Measurements from ENCODE around the gene ACOT6.
"Not testable (repeated sequence)": the region's sequence is repeated elsewhere in the genome, so short reads cannot be mapped to it uniquely, and the experiment has no call there.

The ACOT6 gene

GRCh38 chr14:73573740-73574139 is 38.6 kb upstream of the ACOT6 start:
- no CpG with 5 or more reads among the region's 4 CpGs for WGBS (ENCODE audit: extremely low coverage, insufficient coverage, low lambda C conversion rate)
- not testable (repeated sequence) for H3K27ac ChIP-seq (ENCODE audit: low read depth, low read length); H3K36me3 ChIP-seq (ENCODE audit: control insufficient read depth, insufficient read depth, low read length); H3K27me3 ChIP-seq (ENCODE audit: insufficient read depth, low read length, poor library complexity); H3K79me1 ChIP-seq (ENCODE audit: low read length); H3K56ac ChIP-seq (ENCODE audit: low read length); H2BK5ac ChIP-seq (ENCODE audit: low read length); H3K9ac ChIP-seq (ENCODE audit: low read length); H3K79me2 ChIP-seq (ENCODE audit: control insufficient read depth, insufficient read depth, low read length); H3K4ac ChIP-seq (ENCODE audit: low read depth, low read length); H3K4me1 ChIP-seq (ENCODE audit: control insufficient read depth, low read depth, low read length); H3K4me2 ChIP-seq (ENCODE audit: low read length); DNase-seq; H3K18ac ChIP-seq (ENCODE audit: low read length); H2BK120ac ChIP-seq (ENCODE audit: low read depth, low read length); H4K8ac ChIP-seq (ENCODE audit: low read depth, low read length); H4K5ac ChIP-seq (ENCODE audit: low read length); H3K23ac ChIP-seq (ENCODE audit: low read length); H3K4me3 ChIP-seq (ENCODE audit: low read length); H2BK15ac ChIP-seq (replicated peaks; ENCODE audit: low read depth); H2AK5ac ChIP-seq (ENCODE audit: low read length)

- H4K8ac ChIP-seq (ENCODE audit: low read depth, low read length); H4K5ac ChIP-seq (ENCODE audit: low read length); H3K79me1 ChIP-seq (ENCODE audit: low read length); H2AK5ac ChIP-seq (ENCODE audit: low read length); H3K9ac ChIP-seq (ENCODE audit: low read length); H3K4me3 ChIP-seq (ENCODE audit: low read length); H3K36me3 ChIP-seq (ENCODE audit: control insufficient read depth, insufficient read depth, low read length); H3K4ac ChIP-seq (ENCODE audit: low read depth, low read length); H2BK120ac ChIP-seq (ENCODE audit: low read depth, low read length); H2BK5ac ChIP-seq (ENCODE audit: low read length); H3K56ac ChIP-seq (ENCODE audit: low read length); H3K4me2 ChIP-seq (ENCODE audit: low read length); H3K23ac ChIP-seq (ENCODE audit: low read length); H3K79me2 ChIP-seq (ENCODE audit: control insufficient read depth, insufficient read depth, low read length); H3K27ac ChIP-seq (ENCODE audit: low read depth, low read length); H3K18ac ChIP-seq (ENCODE audit: low read length); H3K27me3 ChIP-seq (ENCODE audit: insufficient read depth, low read length, poor library complexity); H3K4me1 ChIP-seq (ENCODE audit: control insufficient read depth, low read depth, low read length); H2BK15ac ChIP-seq (replicated peaks; ENCODE audit: low read depth); DNase-seq: not testable (repeated sequence)
- WGBS (ENCODE audit: extremely low coverage, insufficient coverage, low lambda C conversion rate): no CpG with 5 or more reads among the region's 7 CpGs
Observed at GRCh38 chr14:73574251-73574650, 38.1 kb upstream of the ACOT6 start.

GRCh38 chr14:73576391-73576790 is 35.9 kb upstream of the ACOT6 start:
- no peak overlapping the region for H3K4me2 ChIP-seq (ENCODE audit: low read length)

GRCh38 chr14:73577214-73577613 is 35.1 kb upstream of the ACOT6 start:
- not testable (repeated sequence) for H3K36me3 ChIP-seq (ENCODE audit: control insufficient read depth, insufficient read depth, low read length); H3K79me1 ChIP-seq (ENCODE audit: low read length); H3K56ac ChIP-seq (ENCODE audit: low read length); H3K4me3 ChIP-seq (ENCODE audit: low read length); H3K4me2 ChIP-seq (ENCODE audit: low read length); H3K23ac ChIP-seq (ENCODE audit: low read length); H3K27ac ChIP-seq (ENCODE audit: low read depth, low read length); H2BK120ac ChIP-seq (ENCODE audit: low read depth, low read length); H3K4ac ChIP-seq (ENCODE audit: low read depth, low read length); H3K27me3 ChIP-seq (ENCODE audit: insufficient read depth, low read length, poor library complexity); H2AK5ac ChIP-seq (ENCODE audit: low read length); H4K8ac ChIP-seq (ENCODE audit: low read depth, low read length); H3K4me1 ChIP-seq (ENCODE audit: control insufficient read depth, low read depth, low read length); DNase-seq; H2BK15ac ChIP-seq (replicated peaks; ENCODE audit: low read depth); H3K18ac ChIP-seq (ENCODE audit: low read length); H4K5ac ChIP-seq (ENCODE audit: low read length); H2BK5ac ChIP-seq (ENCODE audit: low read length); H3K9ac ChIP-seq (ENCODE audit: low read length); H3K79me2 ChIP-seq (ENCODE audit: control insufficient read depth, insufficient read depth, low read length)
- no CpG with 5 or more reads among the region's 2 CpGs for WGBS (ENCODE audit: extremely low coverage, insufficient coverage, low lambda C conversion rate)

More at GRCh38 chr14:73576391-73576790, 35.9 kb upstream of the ACOT6 start:
- no peak overlapping the region for H2BK120ac ChIP-seq (ENCODE audit: low read depth, low read length)
- no peaks in the 10 kb centered on the region for H3K27me3 ChIP-seq (ENCODE audit: insufficient read depth, low read length, poor library complexity)
- no peak overlapping the region for H3K4me3 ChIP-seq (ENCODE audit: low read length)
- no peak overlapping the region for H3K27ac ChIP-seq (ENCODE audit: low read depth, low read length)
- H2BK15ac ChIP-seq (replicated peaks; ENCODE audit: low read depth): no peak overlapping the region
- no peaks in the 10 kb centered on the region for H3K4me1 ChIP-seq (ENCODE audit: control insufficient read depth, low read depth, low read length)
- H4K8ac ChIP-seq (ENCODE audit: low read depth, low read length): no peak overlapping the region
- no peak overlapping the region for H3K9ac ChIP-seq (ENCODE audit: low read length)
- H3K4ac ChIP-seq (ENCODE audit: low read depth, low read length): no peak overlapping the region
- no peak overlapping the region for H3K23ac ChIP-seq (ENCODE audit: low read length)
- H3K36me3 ChIP-seq (ENCODE audit: control insufficient read depth, insufficient read depth, low read length): no peaks in the 10 kb centered on the region
- no peaks in the 10 kb centered on the region for H3K79me2 ChIP-seq (ENCODE audit: control insufficient read depth, insufficient read depth, low read length)
- no peak overlapping the region for H2AK5ac ChIP-seq (ENCODE audit: low read length)
- WGBS (ENCODE audit: extremely low coverage, insufficient coverage, low lambda C conversion rate): no CpG with 5 or more reads among the region's 3 CpGs
- no peaks in the 10 kb centered on the region for H3K79me1 ChIP-seq (ENCODE audit: low read length)
- no peak for DNase-seq
- H3K56ac ChIP-seq (ENCODE audit: low read length): no peak overlapping the region
- no peak overlapping the region for H4K5ac ChIP-seq (ENCODE audit: low read length)
- H2BK5ac ChIP-seq (ENCODE audit: low read length): no peak overlapping the region
- no peak overlapping the region for H3K18ac ChIP-seq (ENCODE audit: low read length)

GRCh38 chr14:73582102-73582979 is 30.0 kb upstream of the ACOT6 start:
- H3K9ac ChIP-seq (ENCODE audit: low read length); H3K18ac ChIP-seq (ENCODE audit: low read length); H3K27ac ChIP-seq (ENCODE audit: low read depth, low read length); H4K5ac ChIP-seq (ENCODE audit: low read length); H3K4ac ChIP-seq (ENCODE audit: low read depth, low read length); H3K36me3 ChIP-seq (ENCODE audit: control insufficient read depth, insufficient read depth, low read length); H2BK15ac ChIP-seq (replicated peaks; ENCODE audit: low read depth); H3K4me3 ChIP-seq (ENCODE audit: low read length); H3K4me2 ChIP-seq (ENCODE audit: low read length); H2AK5ac ChIP-seq (ENCODE audit: low read length); H2BK5ac ChIP-seq (ENCODE audit: low read length); DNase-seq; H3K27me3 ChIP-seq (ENCODE audit: insufficient read depth, low read length, poor library complexity); H2BK120ac ChIP-seq (ENCODE audit: low read depth, low read length); H4K8ac ChIP-seq (ENCODE audit: low read depth, low read length); H3K4me1 ChIP-seq (ENCODE audit: control insufficient read depth, low read depth, low read length); H3K79me1 ChIP-seq (ENCODE audit: low read length); H3K23ac ChIP-seq (ENCODE audit: low read length); H3K56ac ChIP-seq (ENCODE audit: low read length); H3K79me2 ChIP-seq (ENCODE audit: control insufficient read depth, insufficient read depth, low read length): not testable (repeated sequence)
- WGBS (ENCODE audit: extremely low coverage, insufficient coverage, low lambda C conversion rate): no CpG with 5 or more reads among the region's 11 CpGs

- H3K4me2 ChIP-seq (ENCODE audit: low read length): no peak overlapping the region
- no peak overlapping the region for H3K56ac ChIP-seq (ENCODE audit: low read length)
- H3K79me2 ChIP-seq (ENCODE audit: control insufficient read depth, insufficient read depth, low read length): no peaks in the 10 kb centered on the region
- no peak overlapping the region for H3K9ac ChIP-seq (ENCODE audit: low read length)
- no peaks in the 10 kb centered on the region for H3K79me1 ChIP-seq (ENCODE audit: low read length)
- H4K8ac ChIP-seq (ENCODE audit: low read depth, low read length): no peak overlapping the region
- no peak overlapping the region for H2AK5ac ChIP-seq (ENCODE audit: low read length)
- H4K5ac ChIP-seq (ENCODE audit: low read length): no peak overlapping the region
- H3K27me3 ChIP-seq (ENCODE audit: insufficient read depth, low read length, poor library complexity): no peaks in the 10 kb centered on the region
- no peak for DNase-seq
- H3K36me3 ChIP-seq (ENCODE audit: control insufficient read depth, insufficient read depth, low read length): no peaks in the 10 kb centered on the region
- H3K4ac ChIP-seq (ENCODE audit: low read depth, low read length): no peak overlapping the region
- no peak overlapping the region for H3K23ac ChIP-seq (ENCODE audit: low read length)
- no peak overlapping the region for H2BK15ac ChIP-seq (replicated peaks; ENCODE audit: low read depth)
- H2BK5ac ChIP-seq (ENCODE audit: low read length): no peak overlapping the region
- H3K4me3 ChIP-seq (ENCODE audit: low read length): no peak overlapping the region
- H3K27ac ChIP-seq (ENCODE audit: low read depth, low read length): no peak overlapping the region
- no peak overlapping the region for H3K18ac ChIP-seq (ENCODE audit: low read length)
- no peak overlapping the region for H2BK120ac ChIP-seq (ENCODE audit: low read depth, low read length)
- no peaks in the 10 kb centered on the region for H3K4me1 ChIP-seq (ENCODE audit: control insufficient read depth, low read depth, low read length)
- no CpG with 5 or more reads among the region's 1 CpG for WGBS (ENCODE audit: extremely low coverage, insufficient coverage, low lambda C conversion rate)
Observed at GRCh38 chr14:73588695-73589094, 23.6 kb upstream of the ACOT6 start.
